DOHH2 (cell line): ENCODE results near the gene PLAAT1.

Experiments
- H3F3A ChIP-seq: fragments of 200-600 bp; sonication (generic), shearing (Covaris generic); 2 replicates; pipeline ENCODE4 v1.6.0; 2016; ENCODE audit warnings: antibody characterized with exemption, mild to moderate bottlenecking; ENCODE audit not compliant: control insufficient read depth, insufficient read depth
- H3K27ac ChIP-seq: fragments of 200-600 bp; sonication (generic); 2 replicates; pipeline ENCODE4 v1.5.1; 2014; ENCODE audit warnings: low read depth, mild to moderate bottlenecking, low read length, moderate library complexity
- H3K27me3 ChIP-seq: fragments of 200-600 bp; sonication (generic); 2 replicates; pipeline ENCODE4 v1.6.1; 2014; ENCODE audit warnings: mild to moderate bottlenecking, low read length, mixed read lengths; ENCODE audit not compliant: control insufficient read depth
- H3K36me3 ChIP-seq: fragments of 200-600 bp; sonication (generic); 2 replicates; pipeline ENCODE4 v1.6.1; 2014; ENCODE audit warnings: mild to moderate bottlenecking, low read length, moderate library complexity, mixed read lengths; ENCODE audit not compliant: control insufficient read depth
- H3K4me1 ChIP-seq: fragments of 200-600 bp; sonication (generic); 2 replicates; pipeline ENCODE4 v1.6.1; 2014; ENCODE audit warnings: mild to moderate bottlenecking, low read length, mixed read lengths; ENCODE audit not compliant: control insufficient read depth
- H3K4me2 ChIP-seq: fragments of 200-600 bp; sonication (generic); 2 replicates; pipeline ENCODE4 v1.6.0; 2014; ENCODE audit warnings: mild to moderate bottlenecking, low read length, moderate library complexity
- H3K4me3 ChIP-seq: fragments of 200-600 bp; sonication (generic); 2 replicates; pipeline ENCODE4 v1.5.1; 2014; ENCODE audit warnings: mild to moderate bottlenecking, low read length, mixed read lengths
- H3K79me2 ChIP-seq: fragments of 200-600 bp; sonication (generic); 2 replicates; pipeline ENCODE4 v1.6.1; 2014; ENCODE audit warnings: mild to moderate bottlenecking, low read length, mixed read lengths; ENCODE audit not compliant: control insufficient read depth
- H3K9me2 ChIP-seq: fragments of 200-600 bp; sonication (generic); replicated peaks from 2 replicates; pipeline ENCODE4 v1.6.1; 2014; ENCODE audit warnings: mild to moderate bottlenecking, low read length, mixed read lengths; ENCODE audit not compliant: control insufficient read depth
- H3K9me3 ChIP-seq: fragments of 200-600 bp; sonication (generic); 2 replicates; pipeline ENCODE4 v1.6.1; 2014; ENCODE audit warnings: antibody characterized with exemption, low read length, mixed read lengths; ENCODE audit not compliant: control insufficient read depth, insufficient read depth
- H4K20me1 ChIP-seq: fragments of 200-600 bp; sonication (generic); 2 replicates; pipeline ENCODE4 v1.6.0; 2014; ENCODE audit warnings: low read depth, mild to moderate bottlenecking, antibody characterized with exemption, low read length, moderate library complexity; ENCODE audit not compliant: control insufficient read depth, insufficient read depth
- EZH2phosphoT487 ChIP-seq: fragments of 200-600 bp; sonication (generic); IDR thresholded peaks from 2 replicates; pipeline ENCODE4 v1.6.1; 2017; ENCODE audit warnings: borderline replicate concordance, mild to moderate bottlenecking, antibody characterized with exemption, low read length, moderate library complexity, mixed read lengths
- TF ChIP-seq, protein P1 (sequence below): fragments of 200-600 bp; sonication (generic); IDR thresholded peaks from one replicate; pipeline ENCODE4 v1.5.1; 2014; ENCODE audit warnings: antibody characterized with exemption, mild to moderate bottlenecking, low read depth, low read length; ENCODE audit not compliant: poor library complexity, severe bottlenecking

Gene PLAAT1

DNA sequence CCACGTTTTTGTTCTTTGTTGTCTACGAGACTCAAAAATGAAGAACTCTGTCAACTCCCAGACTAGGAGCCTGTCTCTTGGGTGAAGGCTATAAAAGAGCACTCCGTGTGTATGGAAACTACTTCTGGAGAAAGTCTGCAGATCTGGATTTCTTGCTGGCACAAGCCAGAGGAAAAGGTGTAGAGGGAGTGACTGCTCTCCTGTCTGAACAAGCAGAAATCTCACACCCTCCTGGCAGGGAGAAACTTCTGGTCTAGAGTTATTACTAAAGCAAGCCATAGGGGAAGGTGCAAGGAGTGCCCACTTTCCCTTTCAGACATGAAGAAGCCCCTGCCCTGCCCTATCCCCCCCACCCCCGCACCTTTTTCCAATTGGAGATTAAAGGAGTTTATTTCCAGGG, 9.5 kb downstream of the PLAAT1 start:
- Histone ChIP-seq H3K36me3 (no peaks in the 10 kb centered on the region), H3K79me2 (no peaks in the 10 kb centered on the region)

DNA sequence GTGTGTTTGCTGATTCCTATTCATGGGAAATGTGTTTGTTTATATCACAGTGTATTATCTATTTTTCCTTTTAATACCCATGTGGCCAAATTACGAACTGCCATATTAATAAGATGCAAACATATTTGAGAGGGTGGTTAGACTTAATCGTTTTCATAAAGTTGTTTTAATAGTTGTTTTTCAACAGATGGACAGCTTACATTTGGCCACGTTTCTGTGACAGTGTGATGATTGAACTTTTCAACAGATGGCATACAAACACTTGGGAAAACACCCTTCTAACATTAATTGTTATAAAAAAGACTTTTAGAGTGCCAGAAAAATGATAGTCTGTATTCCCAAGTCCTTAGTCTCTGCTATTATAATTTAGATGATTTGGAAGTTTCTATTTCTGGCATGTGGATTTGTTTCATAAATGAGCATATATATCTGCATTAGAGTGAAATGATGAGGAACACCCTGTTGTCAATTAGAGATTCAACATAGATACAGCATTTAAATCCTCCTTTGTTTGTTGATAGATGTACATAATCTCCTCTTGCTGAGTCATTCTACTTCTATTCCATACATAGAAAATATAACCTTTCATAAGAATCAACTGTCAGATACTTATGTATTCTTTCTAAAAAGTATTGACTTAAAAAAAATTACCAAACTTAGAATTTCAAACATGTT, 13.1 kb downstream of the PLAAT1 start:
- no peaks in the 10 kb centered on the region for H4K20me1 ChIP-seq
- H3K9me3 ChIP-seq: no peaks in the 10 kb centered on the region
- no peaks in the 10 kb centered on the region for H3K79me2 ChIP-seq
- H3K36me3 ChIP-seq: no peaks in the 10 kb centered on the region
- no peak overlapping the region for H3K4me3 ChIP-seq
- H3K27me3 ChIP-seq: no peaks in the 10 kb centered on the region
- TF ChIP-seq EZH2phosphoT487: no peak
- TF ChIP-seq, protein P1, sequence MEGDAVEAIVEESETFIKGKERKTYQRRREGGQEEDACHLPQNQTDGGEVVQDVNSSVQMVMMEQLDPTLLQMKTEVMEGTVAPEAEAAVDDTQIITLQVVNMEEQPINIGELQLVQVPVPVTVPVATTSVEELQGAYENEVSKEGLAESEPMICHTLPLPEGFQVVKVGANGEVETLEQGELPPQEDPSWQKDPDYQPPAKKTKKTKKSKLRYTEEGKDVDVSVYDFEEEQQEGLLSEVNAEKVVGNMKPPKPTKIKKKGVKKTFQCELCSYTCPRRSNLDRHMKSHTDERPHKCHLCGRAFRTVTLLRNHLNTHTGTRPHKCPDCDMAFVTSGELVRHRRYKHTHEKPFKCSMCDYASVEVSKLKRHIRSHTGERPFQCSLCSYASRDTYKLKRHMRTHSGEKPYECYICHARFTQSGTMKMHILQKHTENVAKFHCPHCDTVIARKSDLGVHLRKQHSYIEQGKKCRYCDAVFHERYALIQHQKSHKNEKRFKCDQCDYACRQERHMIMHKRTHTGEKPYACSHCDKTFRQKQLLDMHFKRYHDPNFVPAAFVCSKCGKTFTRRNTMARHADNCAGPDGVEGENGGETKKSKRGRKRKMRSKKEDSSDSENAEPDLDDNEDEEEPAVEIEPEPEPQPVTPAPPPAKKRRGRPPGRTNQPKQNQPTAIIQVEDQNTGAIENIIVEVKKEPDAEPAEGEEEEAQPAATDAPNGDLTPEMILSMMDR: no peak
- no peaks in the 10 kb centered on the region for H3K9me2 ChIP-seq
- H3K4me2 ChIP-seq: no peak overlapping the region
- H3K27ac ChIP-seq: no peak overlapping the region
- no peaks in the 10 kb centered on the region for H3K4me1 ChIP-seq
- no peaks in the 10 kb centered on the region for H3F3A ChIP-seq

More for the DNA sequence above, 9.5 kb downstream of the PLAAT1 start:
- Histone ChIP-seq H3K9me3 (no peaks in the 10 kb centered on the region), H3K4me1 (no peaks in the 10 kb centered on the region), H3K9me2 (no peaks in the 10 kb centered on the region), H3K27me3 (no peaks in the 10 kb centered on the region), H3F3A (no peaks in the 10 kb centered on the region), H3K27ac (no peak overlapping the region), H3K4me2 (no peak overlapping the region), H3K4me3 (no peak overlapping the region), H4K20me1 (no peaks in the 10 kb centered on the region)
- TF ChIP-seq, protein P1: no peak
- TF ChIP-seq EZH2phosphoT487: no peak

DNA sequence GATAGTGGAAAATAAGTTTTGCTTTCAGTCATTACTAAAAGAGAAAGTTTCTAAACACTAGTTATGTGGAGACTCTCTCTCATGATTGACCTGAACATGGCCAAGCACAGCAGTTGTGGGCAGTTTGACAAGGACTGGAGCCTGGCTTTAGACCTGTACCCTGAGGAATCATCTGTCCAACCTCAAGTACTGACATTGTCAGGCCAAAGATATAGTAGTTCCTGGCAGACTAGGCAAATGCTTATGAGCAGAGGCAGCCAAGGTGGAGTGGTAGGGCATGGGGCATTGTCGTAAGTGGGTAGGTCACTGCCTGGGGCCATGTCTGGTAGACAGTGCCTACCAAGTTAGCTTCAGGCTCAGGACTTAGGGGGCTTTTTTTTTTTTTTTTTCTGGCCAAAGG, 20.9 kb downstream of the PLAAT1 start:
- no peak overlapping the region for H3K4me3 ChIP-seq
- no peaks in the 10 kb centered on the region for H3K79me2 ChIP-seq
- H3K4me1 ChIP-seq: no peaks in the 10 kb centered on the region
- H3K27ac ChIP-seq: no peak overlapping the region
- H3K36me3 ChIP-seq: no peaks in the 10 kb centered on the region
- no peaks in the 10 kb centered on the region for H3K27me3 ChIP-seq
- TF ChIP-seq, protein P1: no peak
- TF ChIP-seq EZH2phosphoT487: no peak
- H3K4me2 ChIP-seq: no peak overlapping the region
- no peaks in the 10 kb centered on the region for H3K9me3 ChIP-seq
- H4K20me1 ChIP-seq: no peaks in the 10 kb centered on the region
- H3K9me2 ChIP-seq: no peaks in the 10 kb centered on the region
- no peaks in the 10 kb centered on the region for H3F3A ChIP-seq
